ENCODE data around the gene KATNAL1.

Gene KATNAL1

DNA sequence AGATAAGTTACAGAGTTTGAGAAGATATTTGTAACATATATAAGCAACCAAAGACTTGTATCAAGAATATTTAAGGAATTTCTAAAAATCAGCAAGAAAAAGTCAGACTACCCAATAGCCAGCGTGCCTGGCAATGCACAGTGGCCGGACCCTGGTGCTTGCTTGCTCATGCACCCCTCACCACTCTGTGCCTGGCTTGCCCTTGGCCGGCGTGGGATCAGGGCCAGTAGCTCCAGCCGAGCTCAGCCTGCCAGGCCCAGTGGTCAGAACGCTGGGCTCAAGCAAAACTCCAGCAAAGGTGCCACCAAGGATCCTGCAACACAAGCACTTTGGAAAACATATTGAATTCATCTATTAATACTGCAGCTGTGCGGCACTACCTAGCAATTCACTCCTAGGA, 95.1 kb downstream of the KATNAL1 start:
- Histone ChIP-seq H3K9me2 (replicated peaks; ENCODE audit: control insufficient read depth, low read length) (no peaks in the 10 kb centered on the region), H3K27me3 (ENCODE audit: control insufficient read depth, low read length) (no peaks in the 10 kb centered on the region), H3K79me2 (ENCODE audit: control insufficient read depth, low read length) (peaks cover 15% of the 10 kb centered on the region), H3K4me3 (ENCODE audit: low read length) (no peak overlapping the region), H3K4me2 (ENCODE audit: low read length) (no peak overlapping the region), H4K20me1 (ENCODE audit: control insufficient read depth, insufficient read depth, low read depth, low read length) (no peaks in the 10 kb centered on the region), H3K4me1 (ENCODE audit: control insufficient read depth, low read length) (no peaks in the 10 kb centered on the region), H3K9me3 (ENCODE audit: control insufficient read depth, insufficient read depth, low read length) (no peaks in the 10 kb centered on the region; the same call in 1 of the 2 replicates), H3K36me3 (ENCODE audit: control insufficient read depth, low read length) (peaks cover 65% of the 10 kb centered on the region), H3K27ac (ENCODE audit: low read depth, low read length) (no peak overlapping the region), H3F3A (ENCODE audit: control insufficient read depth, insufficient read depth) (no peaks in the 10 kb centered on the region)
- TF ChIP-seq, protein P1, sequence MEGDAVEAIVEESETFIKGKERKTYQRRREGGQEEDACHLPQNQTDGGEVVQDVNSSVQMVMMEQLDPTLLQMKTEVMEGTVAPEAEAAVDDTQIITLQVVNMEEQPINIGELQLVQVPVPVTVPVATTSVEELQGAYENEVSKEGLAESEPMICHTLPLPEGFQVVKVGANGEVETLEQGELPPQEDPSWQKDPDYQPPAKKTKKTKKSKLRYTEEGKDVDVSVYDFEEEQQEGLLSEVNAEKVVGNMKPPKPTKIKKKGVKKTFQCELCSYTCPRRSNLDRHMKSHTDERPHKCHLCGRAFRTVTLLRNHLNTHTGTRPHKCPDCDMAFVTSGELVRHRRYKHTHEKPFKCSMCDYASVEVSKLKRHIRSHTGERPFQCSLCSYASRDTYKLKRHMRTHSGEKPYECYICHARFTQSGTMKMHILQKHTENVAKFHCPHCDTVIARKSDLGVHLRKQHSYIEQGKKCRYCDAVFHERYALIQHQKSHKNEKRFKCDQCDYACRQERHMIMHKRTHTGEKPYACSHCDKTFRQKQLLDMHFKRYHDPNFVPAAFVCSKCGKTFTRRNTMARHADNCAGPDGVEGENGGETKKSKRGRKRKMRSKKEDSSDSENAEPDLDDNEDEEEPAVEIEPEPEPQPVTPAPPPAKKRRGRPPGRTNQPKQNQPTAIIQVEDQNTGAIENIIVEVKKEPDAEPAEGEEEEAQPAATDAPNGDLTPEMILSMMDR (IDR thresholded peaks at IDR 0.05; ENCODE audit: low read depth, low read length, poor library complexity, severe bottlenecking) = no peak
- no peak for TF ChIP-seq EZH2phosphoT487 (IDR thresholded peaks at IDR 0.05; ENCODE audit: borderline replicate concordance, low read length)

DNA sequence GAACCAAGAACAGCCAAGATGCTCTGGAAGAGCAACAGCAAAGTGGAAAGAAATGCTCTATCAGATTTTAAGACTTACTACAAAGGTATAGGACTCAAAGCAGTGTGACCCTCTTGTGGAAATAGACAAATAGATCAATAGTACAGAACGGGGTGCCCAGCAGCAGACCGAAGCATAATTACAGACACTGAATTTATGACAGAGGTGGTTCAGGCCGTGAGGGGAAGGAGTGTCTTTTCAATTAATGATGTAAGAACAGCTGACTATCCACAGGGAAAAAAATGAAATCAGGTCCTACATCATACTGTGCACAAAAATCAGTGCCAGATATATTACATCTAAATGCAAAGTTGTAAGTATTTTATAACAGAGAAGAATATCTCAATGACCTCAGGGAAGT, 95.6 kb downstream of the KATNAL1 start:
- Histone ChIP-seq H3K9me2 (replicated peaks; ENCODE audit: control insufficient read depth, low read length) (no peaks in the 10 kb centered on the region), H3K9me3 (ENCODE audit: control insufficient read depth, insufficient read depth, low read length) (no peaks in the 10 kb centered on the region; the same call in 1 of the 2 replicates), H3K27ac (ENCODE audit: low read depth, low read length) (no peak overlapping the region), H3K36me3 (ENCODE audit: control insufficient read depth, low read length) (peaks cover 63% of the 10 kb centered on the region), H3F3A (ENCODE audit: control insufficient read depth, insufficient read depth) (no peaks in the 10 kb centered on the region), H3K4me3 (ENCODE audit: low read length) (no peak overlapping the region), H4K20me1 (ENCODE audit: control insufficient read depth, insufficient read depth, low read depth, low read length) (no peaks in the 10 kb centered on the region), H3K79me2 (ENCODE audit: control insufficient read depth, low read length) (peaks cover 15% of the 10 kb centered on the region), H3K4me2 (ENCODE audit: low read length) (no peak overlapping the region), H3K27me3 (ENCODE audit: control insufficient read depth, low read length) (no peaks in the 10 kb centered on the region), H3K4me1 (ENCODE audit: control insufficient read depth, low read length) (no peaks in the 10 kb centered on the region)
- TF ChIP-seq EZH2phosphoT487 (IDR thresholded peaks at IDR 0.05; ENCODE audit: borderline replicate concordance, low read length) = no peak
- TF ChIP-seq, protein P1 (IDR thresholded peaks at IDR 0.05; ENCODE audit: low read depth, low read length, poor library complexity, severe bottlenecking) = no peak

DNA sequence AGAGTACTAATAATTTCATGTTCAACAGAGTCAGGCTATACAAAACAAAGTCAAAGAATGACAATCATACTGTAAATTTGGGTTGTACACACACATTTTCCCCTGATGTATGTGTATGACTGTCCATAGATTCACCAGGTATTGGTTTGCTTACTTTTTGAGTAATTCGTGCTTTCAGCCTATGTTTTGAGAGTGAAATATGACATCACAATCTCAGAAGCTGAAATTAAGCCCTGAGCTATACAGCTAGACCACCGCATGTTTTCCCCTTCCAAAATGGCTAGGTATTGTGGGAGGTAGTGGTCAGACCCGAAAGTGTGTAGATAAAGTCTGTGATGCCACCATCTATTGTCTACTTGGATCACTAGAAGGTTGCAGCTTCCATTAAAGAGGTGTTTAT, 102.8 kb downstream of the KATNAL1 start:
- Histone ChIP-seq H3K79me2 (ENCODE audit: control insufficient read depth, low read length) (no peaks in the 10 kb centered on the region), H3K4me1 (ENCODE audit: control insufficient read depth, low read length) (no peaks in the 10 kb centered on the region), H3K36me3 (ENCODE audit: control insufficient read depth, low read length) (peaks cover 60% of the 10 kb centered on the region), H3K27ac (ENCODE audit: low read depth, low read length) (no peak overlapping the region), H3F3A (ENCODE audit: control insufficient read depth, insufficient read depth) (no peaks in the 10 kb centered on the region), H3K9me2 (replicated peaks; ENCODE audit: control insufficient read depth, low read length) (no peaks in the 10 kb centered on the region), H3K27me3 (ENCODE audit: control insufficient read depth, low read length) (no peaks in the 10 kb centered on the region), H3K9me3 (ENCODE audit: control insufficient read depth, insufficient read depth, low read length) (no peaks in the 10 kb centered on the region), H4K20me1 (ENCODE audit: control insufficient read depth, insufficient read depth, low read depth, low read length) (no peaks in the 10 kb centered on the region), H3K4me2 (ENCODE audit: low read length) (no peak overlapping the region), H3K4me3 (ENCODE audit: low read length) (no peak overlapping the region)
- TF ChIP-seq, protein P1 (IDR thresholded peaks at IDR 0.05; ENCODE audit: low read depth, low read length, poor library complexity, severe bottlenecking) = no peak
- no peak for TF ChIP-seq EZH2phosphoT487 (IDR thresholded peaks at IDR 0.05; ENCODE audit: borderline replicate concordance, low read length)

Measured in DOHH2 (cell line).